Cerebellar nuclear complex (tissue), 1 donor: Measurements from ENCODE around the gene CTNNA2.

ENCODE experiments used
- DNase-seq, 2 experiments: peaks; one replicate each; lab custom pipeline; 2025; lab: John Stamatoyannopoulos, UW

The CTNNA2 gene

DNA sequence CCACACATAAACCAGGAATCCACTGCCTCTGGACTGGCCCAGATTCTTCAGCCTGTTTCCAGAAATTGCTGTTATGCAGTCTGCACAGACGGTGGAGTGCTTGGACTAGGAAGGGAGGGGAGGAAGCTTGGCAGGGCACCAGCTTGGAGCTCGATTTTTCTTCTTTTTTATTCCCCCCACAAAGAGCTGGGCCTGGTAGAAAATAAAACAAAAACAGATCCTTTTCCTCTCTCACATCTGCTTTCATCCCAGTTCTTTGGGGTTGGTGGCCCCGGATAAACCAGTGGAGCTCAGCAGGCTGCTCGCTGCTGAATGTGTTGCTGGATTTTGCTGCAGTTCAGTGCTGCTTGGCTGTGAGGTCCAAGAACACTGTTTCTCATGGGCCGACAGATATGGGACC is 775.7 kb downstream of the CTNNA2 start:
- DNase-seq = no peak

DNA sequence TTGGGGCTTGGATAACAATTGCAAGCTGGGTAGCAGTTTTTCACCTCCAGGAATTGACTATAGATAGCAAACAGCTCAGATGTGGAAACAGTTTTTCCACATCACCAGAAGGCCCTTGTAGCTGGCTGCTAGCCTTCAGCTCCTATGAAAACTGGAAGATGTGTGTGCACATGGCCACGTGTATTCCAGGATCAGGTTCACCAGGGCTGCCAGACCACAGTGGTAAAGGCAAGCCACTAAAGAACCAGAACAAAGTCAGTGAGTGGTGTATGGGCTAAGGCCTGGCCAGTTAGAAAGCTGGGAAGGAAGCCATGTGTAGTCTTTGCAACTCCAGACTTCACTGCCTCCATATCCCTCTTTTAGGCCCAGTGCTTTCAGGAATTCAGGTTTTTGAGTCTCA is 778.8 kb downstream of the CTNNA2 start:
- no peak for DNase-seq

DNA sequence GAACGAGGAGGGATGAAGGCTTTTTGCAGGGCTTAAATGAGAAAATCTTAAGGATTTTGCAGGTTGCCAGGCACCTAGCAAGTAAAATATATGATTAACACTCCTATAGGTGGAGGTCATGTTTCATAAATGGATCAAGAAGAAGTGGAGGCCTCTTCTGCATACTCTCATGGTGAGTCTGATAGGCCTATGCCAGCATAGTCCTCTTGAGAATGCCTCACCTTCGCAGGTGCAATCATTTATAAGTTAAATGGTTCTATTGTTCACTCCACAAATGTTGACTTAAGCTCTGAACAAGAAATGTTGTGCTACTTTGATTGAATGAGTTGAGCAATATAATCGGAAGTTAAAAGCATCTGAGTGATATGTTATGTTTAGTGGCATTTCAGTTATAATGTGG is 779.6 kb downstream of the CTNNA2 start:
- no peak for DNase-seq

DNA sequence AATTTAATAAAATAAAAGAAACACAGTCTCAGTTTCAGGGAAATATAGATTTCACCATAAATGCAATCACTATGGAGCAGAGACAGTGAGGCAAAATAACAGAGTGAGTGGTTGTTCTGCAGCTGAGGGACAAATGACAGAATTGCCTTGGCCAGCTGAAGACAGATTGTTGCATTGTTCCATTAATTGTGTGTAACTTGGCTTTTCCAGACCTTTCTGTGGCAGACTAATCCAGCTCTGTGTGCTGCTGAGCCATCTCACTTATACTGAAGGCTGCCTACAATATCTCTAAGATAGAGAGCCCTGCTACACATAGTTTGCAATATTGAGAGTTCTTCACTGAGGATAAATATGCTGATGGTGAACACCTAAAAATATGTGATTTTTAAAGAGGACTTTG is 780.2 kb downstream of the CTNNA2 start:
- no peak for DNase-seq

DNA sequence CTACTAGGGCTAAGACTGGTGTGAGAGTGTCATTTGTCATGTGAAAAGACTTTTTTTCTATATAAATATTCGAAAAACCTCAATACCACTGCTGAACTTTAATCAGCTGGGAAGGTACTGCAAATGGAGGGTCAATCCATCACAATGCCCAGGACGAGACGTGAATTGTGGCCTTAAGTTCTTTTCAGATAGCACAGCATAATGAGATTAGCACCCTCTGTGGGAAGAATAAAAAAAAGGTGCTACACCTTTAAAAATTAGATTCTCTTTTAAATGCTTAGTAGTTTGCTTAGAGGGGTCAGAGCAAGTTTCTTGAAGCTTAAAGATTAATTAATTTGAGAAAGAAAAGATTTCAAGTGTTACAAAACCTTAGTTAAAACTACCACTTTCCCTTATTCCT is 786.1 kb downstream of the CTNNA2 start:
- DNase-seq = no peak

DNA sequence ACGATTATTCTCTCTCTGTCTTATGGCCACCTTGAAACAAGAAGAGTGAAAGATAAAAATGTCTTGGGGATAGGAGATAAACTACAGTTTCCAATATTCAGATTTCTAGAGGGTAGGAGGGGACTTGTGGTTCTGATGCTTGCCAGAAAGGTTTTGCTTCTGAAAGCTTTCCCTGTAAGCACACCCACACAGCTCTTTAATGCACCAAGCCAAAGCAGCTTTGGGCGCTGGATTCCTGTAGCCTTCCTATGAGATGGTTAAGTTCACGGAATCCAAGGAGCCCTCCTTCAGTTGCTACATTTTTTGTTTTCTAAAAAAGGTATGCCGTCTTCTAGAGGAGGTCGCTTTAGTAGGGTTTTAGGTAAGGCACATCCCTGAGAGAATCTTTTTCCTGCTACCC is 786.8 kb downstream of the CTNNA2 start:
- DNase-seq = no peak

DNA sequence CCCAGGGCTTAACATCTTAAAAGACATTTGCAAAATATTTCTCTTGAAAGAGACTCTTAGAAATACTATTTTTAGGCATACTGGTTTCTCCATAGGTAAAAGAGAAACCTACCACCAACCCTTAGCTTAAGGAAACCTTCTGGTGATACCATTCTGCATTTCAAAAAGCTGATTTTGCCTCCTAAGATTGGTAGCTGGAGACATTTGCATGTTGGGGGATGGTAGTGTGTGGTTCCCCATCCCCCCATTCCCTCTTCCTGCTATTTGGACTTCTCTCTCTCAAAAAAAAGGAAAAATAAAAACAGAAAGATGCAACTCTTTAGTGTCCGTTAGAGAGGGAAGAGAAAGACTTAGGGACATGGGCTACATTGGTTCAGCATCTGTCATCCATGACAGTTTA is 787.5 kb downstream of the CTNNA2 start:
- no peak for DNase-seq

DNA sequence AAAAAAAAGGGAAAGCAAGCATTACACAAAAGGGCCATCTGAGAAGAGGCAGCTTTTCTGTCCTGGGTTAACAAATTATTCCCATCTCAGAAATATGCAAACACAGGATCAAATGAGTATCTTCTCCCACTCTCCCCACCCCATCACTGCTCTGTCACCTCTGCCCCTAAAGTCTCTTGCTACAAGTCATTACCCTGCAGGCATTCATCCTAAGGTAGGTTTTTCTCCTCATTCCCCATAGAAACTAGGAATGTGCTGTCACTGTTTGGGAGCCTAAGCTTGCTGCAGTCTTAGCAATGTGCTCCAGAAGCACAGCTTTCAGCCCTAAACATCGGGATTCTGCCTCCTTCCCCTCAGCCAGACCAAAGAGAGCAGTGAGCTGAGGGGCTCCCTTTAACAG is 788.1 kb downstream of the CTNNA2 start:
- DNase-seq = no peak

DNA sequence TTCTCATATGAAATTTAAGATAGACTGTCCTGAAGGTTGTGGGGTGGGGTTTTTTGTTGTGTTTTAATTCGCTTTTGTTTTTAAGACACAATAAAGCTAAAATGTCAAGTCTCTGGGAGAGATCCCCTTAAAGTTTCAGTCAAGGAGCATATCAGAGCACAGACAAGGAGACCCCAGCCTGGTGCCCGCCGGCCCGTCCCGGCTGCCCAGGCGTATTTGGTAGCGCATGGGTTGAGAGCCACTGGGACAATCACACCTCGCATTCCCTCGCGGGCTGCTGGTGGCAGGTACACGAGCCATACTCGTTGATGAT is 789.1 kb downstream of the CTNNA2 start:
- DNase-seq = no peak

DNA sequence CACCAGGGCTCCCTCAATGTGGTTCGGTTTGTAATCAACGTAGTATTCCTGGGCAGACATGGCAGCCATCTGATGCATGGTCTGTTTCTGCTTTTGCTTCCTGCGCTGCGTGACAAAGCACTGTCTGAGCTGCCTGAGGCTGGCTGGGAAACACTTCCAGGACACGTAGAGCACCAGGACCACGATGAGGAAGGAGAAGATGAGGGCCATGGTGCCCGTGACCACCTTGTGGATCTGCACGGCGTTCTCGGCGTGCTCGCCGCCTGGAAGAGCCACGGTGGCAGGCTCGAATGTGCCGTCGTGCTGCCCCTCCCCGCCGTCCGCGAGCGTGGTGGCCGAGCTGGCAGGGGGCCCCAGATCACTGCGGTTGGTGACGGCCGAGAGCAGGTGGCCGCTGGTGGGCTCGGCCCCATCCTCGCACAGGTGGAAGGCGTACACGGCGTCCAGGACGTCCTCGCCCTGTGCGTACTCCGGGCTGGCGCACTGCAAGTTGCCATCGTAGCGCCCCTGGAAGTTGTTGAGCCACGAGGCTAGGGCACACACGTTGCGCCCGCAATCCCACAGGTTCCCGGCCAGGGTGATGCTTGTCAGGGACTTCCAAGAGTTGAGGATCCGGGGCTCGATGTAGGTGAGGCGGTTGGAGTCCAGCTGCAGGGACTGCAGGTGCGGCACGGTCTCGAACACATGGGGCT is 789.6 kb downstream of the CTNNA2 start:
- DNase-seq = no peak

DNA sequence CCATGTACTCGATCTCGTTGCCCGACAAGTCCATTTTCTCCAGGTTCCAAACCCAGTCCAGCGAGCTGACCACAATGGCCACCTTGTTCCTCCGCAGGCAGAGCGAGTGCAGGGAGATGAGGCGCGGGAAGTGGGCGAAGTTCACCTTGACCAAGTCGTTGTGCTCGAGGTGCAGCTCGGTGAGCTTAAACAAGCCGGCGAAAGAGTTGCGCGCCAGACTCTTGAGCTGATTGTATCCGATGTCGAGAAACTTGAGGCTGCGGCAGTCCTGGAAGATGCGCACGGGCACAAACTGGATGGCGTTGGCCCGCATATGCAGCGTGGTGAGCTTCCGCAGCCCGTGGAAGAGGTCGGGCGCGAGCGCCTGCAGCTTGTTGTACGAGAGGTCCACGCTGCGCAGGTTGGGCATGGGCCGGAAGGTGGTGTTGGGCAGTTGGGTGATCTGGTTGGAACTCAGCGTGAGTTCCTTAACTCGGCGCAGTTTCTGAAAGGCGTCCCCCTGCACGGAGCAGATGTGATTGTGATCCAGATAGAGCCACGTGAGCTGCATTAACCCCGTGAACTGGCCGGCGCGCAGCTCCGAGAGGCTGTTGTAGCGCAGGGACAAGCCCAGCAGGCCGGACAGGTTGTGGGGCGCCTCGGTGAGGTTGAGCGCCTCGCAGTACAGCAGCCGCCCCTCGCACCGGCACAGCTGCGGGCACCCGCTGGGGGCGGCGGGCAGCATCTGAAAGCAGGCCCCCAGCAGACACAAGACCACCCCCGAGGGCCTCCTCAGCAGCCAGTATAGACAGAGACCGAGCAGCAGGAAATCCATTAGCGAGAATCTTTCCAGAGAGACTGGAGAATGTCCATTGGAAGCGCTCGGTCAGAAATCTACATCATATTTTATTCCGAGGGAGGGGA is 790.4 kb downstream of the CTNNA2 start:
- no peak for DNase-seq

DNA sequence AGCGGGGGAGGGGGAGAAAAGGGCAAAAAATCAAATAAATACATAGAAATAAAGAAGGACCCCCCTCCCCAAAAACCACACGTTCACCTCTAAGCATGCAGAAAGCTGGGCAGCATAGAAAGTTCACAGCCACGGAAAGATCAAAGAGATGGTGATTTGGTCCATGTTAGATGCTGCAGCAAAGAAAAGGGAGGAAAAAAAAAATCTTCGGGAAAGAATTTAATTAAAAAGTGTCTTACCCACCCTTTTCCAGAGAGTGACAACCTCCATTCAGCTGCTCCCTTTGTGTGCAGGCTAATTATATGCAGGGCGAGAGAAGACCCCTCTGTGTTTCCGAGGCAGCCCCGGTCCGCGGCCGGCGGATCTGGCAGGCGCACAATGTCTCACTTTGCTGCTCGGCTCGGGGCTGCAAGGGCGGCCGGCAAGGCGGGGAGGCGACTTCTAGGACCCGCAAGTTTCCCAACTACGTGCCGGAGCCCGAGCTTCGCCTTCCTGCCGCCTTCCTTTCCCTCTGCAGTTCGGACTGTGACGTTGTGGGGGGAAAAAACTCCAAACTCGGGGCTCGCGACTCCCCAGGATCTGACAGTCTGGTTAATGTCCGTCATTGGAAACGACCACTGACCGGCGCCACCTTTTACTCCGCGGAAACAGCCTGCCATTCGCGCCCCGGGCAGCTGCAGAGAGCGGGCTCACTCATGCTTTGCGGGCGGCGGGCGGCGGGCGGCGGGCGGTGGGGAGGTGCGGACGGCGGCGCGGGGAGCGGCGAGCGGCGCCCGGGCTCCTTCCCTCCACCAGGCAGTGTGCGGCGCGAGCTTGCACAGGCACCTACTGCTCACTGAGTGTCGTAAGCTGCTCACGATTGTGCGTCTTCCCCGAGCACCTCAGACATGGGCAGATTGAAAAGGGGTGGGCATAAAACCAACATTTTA is 791.3 kb downstream of the CTNNA2 start, which contains the start of gene LRRTM1:
LRRTM1 (minus strand) TSS at position 844 of the 929 bp plus-strand sequence. CDS start 933 bp downstream, outside the sequence.
- DNase-seq = no peak

DNA sequence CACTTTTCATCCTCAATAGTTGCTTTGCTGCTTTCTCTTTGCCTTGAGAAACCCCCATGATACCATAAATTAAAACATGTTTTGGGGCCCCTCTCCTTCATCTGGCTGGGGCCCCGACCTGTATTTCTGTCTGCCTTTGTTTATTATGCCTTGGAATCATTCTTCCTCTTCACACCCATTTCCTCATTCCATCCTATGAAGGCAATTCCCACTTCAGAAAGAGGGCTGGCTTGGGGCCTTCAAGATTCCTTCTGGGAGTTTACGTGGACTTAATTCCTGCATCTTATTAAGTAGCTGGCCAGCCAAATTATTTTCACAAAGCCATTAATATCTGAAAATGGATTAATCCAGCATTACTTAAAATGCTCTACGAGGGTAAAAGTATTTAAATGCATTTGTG is 798.5 kb downstream of the CTNNA2 start:
- DNase-seq = no peak

DNA sequence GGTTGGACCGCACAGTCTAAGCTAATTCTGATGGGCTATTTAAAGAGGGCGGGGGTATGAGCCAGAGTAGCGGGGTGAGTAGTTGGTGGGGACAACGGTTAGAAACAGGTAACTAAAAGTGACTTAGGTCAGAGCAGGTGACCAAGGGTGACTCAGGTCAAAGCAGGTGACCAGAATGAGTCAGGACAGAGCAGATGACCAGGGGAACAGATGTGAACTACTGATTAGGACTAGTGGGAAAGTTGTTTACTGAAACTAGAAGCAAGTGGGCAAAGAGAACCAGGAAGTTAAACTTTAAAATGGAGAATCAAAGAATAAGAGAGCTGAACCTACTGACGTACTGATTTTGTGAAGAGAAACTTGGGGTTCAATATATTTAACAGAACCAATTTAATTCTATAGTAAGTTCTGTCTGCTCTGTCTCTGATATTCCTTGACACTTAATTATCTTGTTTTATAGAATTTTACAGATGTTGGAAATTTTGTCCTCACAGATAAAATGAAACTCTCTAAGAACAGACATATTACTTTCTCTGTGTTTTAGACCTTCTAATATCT is 799.5 kb downstream of the CTNNA2 start:
- DNase-seq = no peak

DNA sequence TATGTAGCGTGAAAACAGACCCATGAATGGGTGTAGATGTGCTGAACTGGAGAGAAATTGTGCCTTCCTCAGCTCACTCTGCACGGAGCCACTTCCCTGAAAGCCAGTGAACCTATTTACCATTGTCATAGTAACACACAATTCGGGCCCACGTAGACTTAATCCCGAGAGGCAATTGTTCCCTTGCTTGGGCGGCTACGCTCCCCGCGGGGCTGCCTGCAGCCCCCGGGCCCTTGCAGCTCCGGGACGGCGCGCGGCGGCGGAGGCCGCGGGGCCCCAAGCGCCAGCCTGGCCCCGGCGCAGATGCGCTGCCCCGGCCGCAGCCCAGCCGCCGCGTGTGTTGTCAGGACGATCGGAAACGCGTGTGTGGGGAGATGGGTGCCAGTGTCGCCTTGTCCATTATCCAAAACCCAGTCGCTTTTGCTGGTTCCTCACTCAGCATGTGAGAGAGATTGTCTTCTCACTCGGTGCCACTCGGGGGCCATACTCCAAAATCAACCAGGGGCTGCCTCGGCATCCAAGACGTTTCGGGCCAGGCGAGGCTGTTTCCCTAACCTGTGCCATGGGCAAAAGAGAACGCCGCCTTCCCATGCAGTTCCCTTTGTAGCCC is 809.6 kb downstream of the CTNNA2 start:
- DNase-seq = no peak

DNA sequence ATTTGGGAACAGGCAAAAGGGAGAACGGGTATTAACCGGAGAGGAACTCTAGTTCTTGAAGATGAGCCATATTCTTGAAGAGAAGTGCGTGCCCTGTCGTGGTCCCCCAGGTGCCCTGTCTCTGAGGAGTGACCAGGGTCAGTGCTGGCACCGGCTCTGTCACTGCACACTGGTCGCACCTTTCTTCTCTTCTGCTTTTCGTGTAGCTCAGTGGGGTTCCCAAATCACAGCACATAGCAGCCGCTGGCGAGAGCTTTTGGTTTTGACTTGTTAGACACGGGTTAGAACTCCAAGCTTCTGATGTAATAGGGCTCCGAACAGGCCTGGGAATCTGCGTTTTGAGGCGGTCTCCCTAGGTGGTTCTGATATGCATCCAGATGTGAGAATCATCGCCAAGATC is 810.1 kb downstream of the CTNNA2 start:
- no peak for DNase-seq

DNA sequence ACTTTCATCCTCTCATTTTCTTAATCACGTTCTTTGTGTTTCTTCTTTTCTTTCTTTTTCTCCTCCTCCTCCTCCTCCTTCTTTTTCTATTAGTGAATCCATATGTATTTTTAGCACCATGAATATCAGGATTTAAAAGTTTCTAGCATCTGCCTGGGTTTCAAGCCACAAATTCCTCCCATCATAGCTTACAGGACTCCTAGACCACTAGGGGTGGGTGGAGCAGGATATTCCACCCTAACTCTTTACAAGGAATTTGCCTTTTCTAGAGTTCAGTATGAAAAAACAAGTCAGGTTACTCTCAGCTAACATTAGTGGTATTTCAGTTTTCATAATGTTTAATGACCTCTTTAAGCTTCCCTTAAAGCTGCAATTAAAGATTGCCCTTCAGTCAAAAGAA is 810.8 kb downstream of the CTNNA2 start:
- no peak for DNase-seq

DNA sequence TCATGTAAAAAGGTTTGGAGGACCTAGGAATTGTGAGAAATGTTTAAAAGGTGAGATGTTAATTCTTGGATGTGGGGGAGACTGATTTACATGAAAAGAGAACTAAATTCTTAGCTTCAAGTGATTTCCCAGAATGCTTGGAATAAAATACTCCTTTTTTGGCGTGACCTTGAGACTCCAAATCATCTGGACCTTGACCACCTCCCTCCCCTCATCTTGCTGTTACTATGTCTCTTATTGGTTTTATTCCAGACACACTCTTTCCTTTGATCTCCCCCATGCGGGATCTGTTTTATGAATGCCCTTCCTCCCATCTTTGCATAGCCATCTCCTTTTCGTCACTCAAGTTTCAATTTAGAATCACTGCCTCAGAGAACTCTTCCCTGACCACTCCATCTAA is 811.7 kb downstream of the CTNNA2 start:
- DNase-seq = no peak

DNA sequence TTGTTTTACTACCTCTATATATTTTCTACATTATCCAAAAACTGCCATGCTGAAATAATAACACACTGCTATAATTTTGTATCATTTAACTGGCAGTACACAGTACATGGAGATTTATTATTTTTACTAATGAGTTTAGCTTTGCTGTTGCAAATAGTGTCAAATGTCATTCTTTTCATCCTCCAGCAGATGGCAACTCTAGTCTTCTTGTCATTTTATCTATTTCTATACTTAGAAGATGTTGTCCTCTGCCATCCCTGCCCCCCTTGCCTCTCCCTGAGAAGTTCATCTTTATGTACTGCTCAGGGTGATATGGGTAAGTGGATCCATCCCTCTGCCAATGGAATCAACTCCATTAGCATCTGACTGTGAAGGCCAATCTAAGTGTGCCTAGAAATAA is 813.4 kb downstream of the CTNNA2 start:
- no peak for DNase-seq

DNA sequence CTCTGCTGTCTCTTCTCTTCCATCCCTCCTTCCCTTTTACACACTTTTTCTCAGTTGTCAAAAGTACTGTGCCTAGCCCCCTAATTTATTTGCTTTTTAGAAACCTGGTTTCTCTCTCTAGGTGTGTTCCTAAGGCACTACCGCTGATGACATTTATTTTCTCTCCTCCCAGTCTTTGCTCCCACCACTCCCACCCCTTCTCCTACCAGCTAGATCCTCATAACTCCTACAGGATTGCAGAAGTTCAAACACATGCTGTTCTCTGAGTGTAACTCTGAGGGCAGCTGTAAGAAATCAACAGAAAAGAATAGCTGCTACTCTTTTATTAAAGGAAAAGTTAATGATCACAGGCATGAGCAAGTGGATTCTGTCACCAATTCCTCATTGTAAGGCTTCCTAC is 814.0 kb downstream of the CTNNA2 start:
- DNase-seq = no peak

DNA sequence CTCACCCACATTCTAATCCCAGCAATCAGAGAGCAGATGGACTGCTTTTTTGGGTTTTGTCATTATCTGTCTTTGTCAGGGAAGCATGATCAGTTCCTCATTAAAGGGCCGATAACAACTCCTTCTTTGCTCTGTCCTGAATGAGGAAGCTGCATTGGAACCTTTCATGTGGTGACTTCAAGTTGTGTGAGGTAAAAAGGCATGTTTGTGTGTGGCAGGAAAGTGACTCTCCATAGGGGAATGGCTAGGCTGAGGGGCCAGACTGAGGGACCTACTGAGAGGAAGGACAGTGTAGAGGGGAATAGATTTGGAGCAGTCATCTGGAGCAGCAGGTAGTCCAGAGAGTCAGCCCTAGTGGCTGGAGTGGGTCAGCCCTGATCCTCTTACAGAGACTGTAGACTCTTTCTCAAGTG is 815.3 kb downstream of the CTNNA2 start:
- DNase-seq = no peak

DNA sequence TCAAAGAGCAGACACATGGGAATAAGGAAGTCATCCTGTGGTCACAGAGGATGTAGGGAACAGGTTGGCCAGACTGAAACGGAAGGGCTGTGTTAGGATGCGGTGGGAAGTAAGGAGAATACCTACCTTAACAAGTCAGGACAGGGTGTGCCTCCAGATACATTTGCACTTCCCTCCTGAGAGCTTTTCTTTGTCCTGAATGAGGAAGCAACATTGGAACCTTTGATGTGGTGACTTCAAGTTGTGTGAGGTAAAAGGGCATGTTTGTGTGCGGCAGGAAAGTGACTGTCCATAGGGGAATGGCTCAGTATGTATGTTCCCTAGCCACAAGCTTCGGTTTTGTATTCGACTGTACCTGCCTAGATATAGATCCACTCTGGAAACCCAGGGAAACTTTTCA is 816.6 kb downstream of the CTNNA2 start:
- DNase-seq = no peak
